Nephron (organoid): ENCODE measurements around the gene COG1.

Source experiments
- H3K27ac Mint-ChIP-seq, 3 experiments: 2 replicates each; pipeline ENCODE4 v1.8.0; 2020; ENCODE audit warnings: mixed read lengths in 3 of 3, mild to moderate bottlenecking in 2 of 3, moderate library complexity in 1 of 3
- H3K27me3 Mint-ChIP-seq: 2 replicates; pipeline ENCODE4 v1.8.0; 2021; ENCODE audit warnings: low read depth, mild to moderate bottlenecking, moderate library complexity, mixed read lengths
- H3K36me3 Mint-ChIP-seq: 2 replicates; pipeline ENCODE4 v1.8.0; 2020; ENCODE audit warnings: low read depth, mixed read lengths
- H3K4me1 Mint-ChIP-seq: 2 replicates; pipeline ENCODE4 v1.8.0; 2020; ENCODE audit warnings: mixed read lengths
- H3K4me3 Mint-ChIP-seq, 3 experiments: 2 replicates each; pipeline ENCODE4 v1.8.0; 2020; ENCODE audit warnings: mild to moderate bottlenecking in 3 of 3, mixed read lengths in 3 of 3, moderate library complexity in 2 of 3
- H3K9me3 Mint-ChIP-seq: 2 replicates; pipeline ENCODE4 v1.8.0; 2020; ENCODE audit warnings: mixed read lengths
- CTCF ChIP-seq, 3 experiments: fragments of 200-600 bp; sonication (generic); IDR thresholded peaks; one replicate each; pipeline ENCODE4 v1.5.0; 2021; ENCODE audit warnings: antibody characterized with exemption in 3 of 3; ENCODE audit not compliant: unreplicated experiment in 3 of 3

The COG1 gene

GRCh38 chr17:73182616-73183310 lies 10.1 kb upstream of the COG1 start:
- H3K4me1 Mint-ChIP-seq = peaks cover 9% of the 10 kb centered on the region
- no peak overlapping the region for H3K4me3 Mint-ChIP-seq
- H3K9me3 Mint-ChIP-seq = no peaks in the 10 kb centered on the region
- peaks cover 9% of the 10 kb centered on the region for H3K27me3 Mint-ChIP-seq
- TF ChIP-seq CTCF (IDR thresholded peaks at IDR 0.05; ENCODE audit: unreplicated experiment in 3 of 3) = no peak
- H3K36me3 Mint-ChIP-seq = no peaks in the 10 kb centered on the region
- H3K27ac Mint-ChIP-seq = no peak overlapping the region

GRCh38 chr17:73184136-73184993 lies 8.5 kb upstream of the COG1 start:
- no peaks in the 10 kb centered on the region for H3K36me3 Mint-ChIP-seq
- H3K4me3 Mint-ChIP-seq = no peak overlapping the region
- TF ChIP-seq CTCF (IDR thresholded peaks at IDR 0.05; ENCODE audit: unreplicated experiment in 3 of 3) = no peak
- H3K27ac Mint-ChIP-seq = no peak overlapping the region
- no peaks in the 10 kb centered on the region for H3K9me3 Mint-ChIP-seq
- H3K27me3 Mint-ChIP-seq = peaks cover 4% of the 10 kb centered on the region
- peaks cover 6% of the 10 kb centered on the region for H3K4me1 Mint-ChIP-seq

GRCh38 chr17:73186283-73187050 lies 6.4 kb upstream of the COG1 start:
- Mint-ChIP-seq H3K27ac (no peak overlapping the region), H3K36me3 (no peaks in the 10 kb centered on the region), H3K9me3 (no peaks in the 10 kb centered on the region), H3K27me3 (peaks cover 4% of the 10 kb centered on the region), H3K4me3 (no peak overlapping the region), H3K4me1 (peaks cover 9% of the 10 kb centered on the region)
- TF ChIP-seq CTCF (IDR thresholded peaks at IDR 0.05; ENCODE audit: unreplicated experiment in 3 of 3) = no peak

GRCh38 chr17:73187203-73187769 lies 5.6 kb upstream of the COG1 start:
- Mint-ChIP-seq H3K27me3 (peaks cover 4% of the 10 kb centered on the region), H3K4me1 (peaks cover 12% of the 10 kb centered on the region), H3K4me3 (no peak overlapping the region), H3K9me3 (no peaks in the 10 kb centered on the region), H3K36me3 (no peaks in the 10 kb centered on the region), H3K27ac (no peak overlapping the region)
- TF ChIP-seq CTCF (IDR thresholded peaks at IDR 0.05; ENCODE audit: unreplicated experiment in 3 of 3) = no peak

GRCh38 chr17:73188011-73188410 lies 4.8 kb upstream of the COG1 start:
- Mint-ChIP-seq H3K4me3 (no peak overlapping the region), H3K27ac (no peak overlapping the region), H3K27me3 (peaks cover 4% of the 10 kb centered on the region), H3K4me1 (peaks cover 9% of the 10 kb centered on the region), H3K9me3 (no peaks in the 10 kb centered on the region), H3K36me3 (no peaks in the 10 kb centered on the region)
- no peak for TF ChIP-seq CTCF (IDR thresholded peaks at IDR 0.05; ENCODE audit: unreplicated experiment in 3 of 3)
